Activated CD4-positive, alpha-beta T cell treated with anti-CD3 and anti-CD28 coated beads for 1 hour (primary cell): Measurements from ENCODE around the gene EGFR.
"Not testable (repeated sequence)": the region's sequence is repeated elsewhere in the genome, so short reads cannot be mapped to it uniquely, and the experiment has no call there.

Experiments used
- DNase-seq: peaks from one replicate; pipeline ENCODE4 v3.0.0-alpha.2; 2020

The EGFR gene

GRCh38 chr7:55016061-55016745, 2.6 kb upstream of the EGFR start:
- DNase-seq = no peak

- DNase-seq = no peak
These were observed 2.1 kb upstream of the EGFR start for GRCh38 chr7:55016746-55017090.

GRCh38 chr7:55017841-55018240, 976 bp upstream of the EGFR start:
- DNase-seq = no peak

- DNase-seq = no peak
These were observed 424 bp downstream of the EGFR start for GRCh38 chr7:55019191-55019690.

GRCh38 chr7:55019691-55020465, 1.1 kb downstream of the EGFR start:
- no peak for DNase-seq

- no peak for DNase-seq
These were observed 1.7 kb downstream of the EGFR start for GRCh38 chr7:55020466-55020871.

- no peak for DNase-seq
These were observed 2.2 kb downstream of the EGFR start for GRCh38 chr7:55021053-55021452.

GRCh38 chr7:55022002-55022985, 3.5 kb downstream of the EGFR start:
- no peak for DNase-seq

GRCh38 chr7:55023841-55024505, 5.2 kb downstream of the EGFR start:
- DNase-seq = no peak

- no peak for DNase-seq
These were observed 6.0 kb downstream of the EGFR start for GRCh38 chr7:55024776-55025175.

GRCh38 chr7:55026086-55026790, 7.4 kb downstream of the EGFR start:
- DNase-seq = no peak

- DNase-seq = no peak
These were observed 8.2 kb downstream of the EGFR start for GRCh38 chr7:55026867-55027490.

GRCh38 chr7:55028011-55028410, 9.2 kb downstream of the EGFR start:
- DNase-seq = no peak

GRCh38 chr7:55030314-55030713, 11.5 kb downstream of the EGFR start:
- no peak for DNase-seq

GRCh38 chr7:55031075-55031474, 12.3 kb downstream of the EGFR start:
- no peak for DNase-seq

- DNase-seq = no peak
These were observed 13.4 kb downstream of the EGFR start for GRCh38 chr7:55032069-55032699.

GRCh38 chr7:55033236-55033846, 14.5 kb downstream of the EGFR start:
- no peak for DNase-seq

GRCh38 chr7:55034776-55035175, 16.0 kb downstream of the EGFR start:
- DNase-seq = no peak

GRCh38 chr7:55035410-55035809, 16.6 kb downstream of the EGFR start:
- DNase-seq = not testable (repeated sequence)

- no peak for DNase-seq
These were observed 18.3 kb downstream of the EGFR start for GRCh38 chr7:55036950-55037736.
